Liver (tissue), 9 donors: ENCODE results near the gene PIEZO2. TPM values are rescaled to one million over a fixed set of nuclear protein-coding genes. Genes with fewer than 3 reads are reported as not detected.

ENCODE experiments used
- DNase-seq: peaks from one replicate; pipeline ENCODE4 v3.0.0-alpha.2; 2017; ENCODE audit warnings: low spot score
- H3K27ac ChIP-seq, 2 donors: one replicate each; pipeline ENCODE4 v1.7.0; 2013; ENCODE audit warnings: inconsistent platforms in 2 of 2, low read length in 2 of 2, control low read depth in 1 of 2, low read depth in 1 of 2, mild to moderate bottlenecking in 1 of 2
- H3K27me3 ChIP-seq, 4 donors: one replicate each; pipeline versions ENCODE4 v1.6.1 to v1.7.0; 2013; ENCODE audit warnings: low read length in 3 of 4, inconsistent platforms in 1 of 4, mild to moderate bottlenecking in 1 of 4, moderate library complexity in 1 of 4; ENCODE audit not compliant: control insufficient read depth in 4 of 4, insufficient read depth in 4 of 4
- H3K36me3 ChIP-seq, 4 donors: one replicate each; pipeline versions ENCODE4 v1.6.1 to v1.7.0; 2013; ENCODE audit warnings: low read length in 3 of 4, mild to moderate bottlenecking in 3 of 4, low read depth in 1 of 4, moderate library complexity in 1 of 4; ENCODE audit not compliant: control insufficient read depth in 4 of 4, insufficient read depth in 3 of 4
- H3K4me1 ChIP-seq, 4 donors: one replicate each; pipeline versions ENCODE4 v1.6.1 to v1.7.0; 2013; ENCODE audit warnings: low read length in 3 of 4, mild to moderate bottlenecking in 3 of 4, moderate library complexity in 1 of 4; ENCODE audit not compliant: control insufficient read depth in 4 of 4, insufficient read depth in 4 of 4
- H3K4me3 ChIP-seq, 3 donors: one replicate each; pipeline versions ENCODE4 v1.6.1 to v1.7.0; 2013; ENCODE audit warnings: low read length in 3 of 3, control low read depth in 1 of 3, low read depth in 1 of 3, mild to moderate bottlenecking in 1 of 3
- H3K9ac ChIP-seq, 2 donors: one replicate each; pipeline ENCODE4 v1.7.0; 2013; ENCODE audit warnings: low read length in 2 of 2, mild to moderate bottlenecking in 2 of 2, moderate library complexity in 2 of 2, control low read depth in 1 of 2, low read depth in 1 of 2
- H3K9me3 ChIP-seq, 4 donors: one replicate each; pipeline versions ENCODE4 v1.6.1 to v1.7.0; 2013; ENCODE audit warnings: low read length in 3 of 4; ENCODE audit not compliant: control insufficient read depth in 4 of 4
- ATF3 ChIP-seq: IDR thresholded peaks from 2 replicates; pipeline ENCODE4 v1.6.1; 2016; ENCODE audit warnings: antibody characterized with exemption
- CTCF ChIP-seq: fragments of 150-350 bp; IDR thresholded peaks from 2 replicates; pipeline ENCODE4 v1.5.1; 2017; ENCODE audit warnings: improper control_type of control experiment, low read depth, low read length; ENCODE audit not compliant: missing input control
- EGR1 ChIP-seq, 2 donors: IDR thresholded peaks; 2 replicates each; pipeline ENCODE4 v1.6.1; 2016 to 2018; ENCODE audit warnings: antibody characterized with exemption in 2 of 2, low read depth in 2 of 2
- GABPA ChIP-seq, 2 donors: IDR thresholded peaks in 1 of 2; conservative IDR thresholded peaks in 1 of 2; 2 replicates each; pipeline ENCODE4 v1.6.1; 2016; ENCODE audit warnings: antibody characterized with exemption in 2 of 2, mild to moderate bottlenecking in 1 of 2, moderate library complexity in 1 of 2
- JUND ChIP-seq, 2 donors: IDR thresholded peaks; 2 replicates each; pipeline ENCODE4 v1.6.1; 2016; ENCODE audit warnings: antibody characterized with exemption in 2 of 2
- RAD21 ChIP-seq, 2 donors: IDR thresholded peaks; 2 replicates each; pipeline ENCODE4 v1.6.1; 2016; ENCODE audit warnings: antibody characterized with exemption in 2 of 2, mild to moderate bottlenecking in 2 of 2
- REST ChIP-seq: IDR thresholded peaks from 2 replicates; pipeline ENCODE4 v1.6.1; 2016; ENCODE audit warnings: antibody characterized with exemption, mild to moderate bottlenecking
- SP1 ChIP-seq: IDR thresholded peaks from 2 replicates; pipeline ENCODE4 v1.6.1; 2018; ENCODE audit warnings: antibody characterized with exemption, mild to moderate bottlenecking
- TAF1 ChIP-seq: conservative IDR thresholded peaks from 2 replicates; pipeline ENCODE4 v1.6.1; 2016; ENCODE audit warnings: antibody characterized with exemption, mild to moderate bottlenecking
- ZBTB33 ChIP-seq: IDR thresholded peaks from 2 replicates; pipeline ENCODE4 v1.6.1; 2016; ENCODE audit warnings: antibody characterized with exemption
- WGBS: extraction: QIAGEN DNeasy Blood & Tissue Kit; methylation state at CpG from one replicate; pipeline ENCODE4 v1.1.7; 2013; 5-methylcytosine and 5-hydroxymethylcytosine counted together
- polyA plus RNA-seq, 2 donors: library from polyadenylated mRNA; stranded (reverse) in 1 of 2; unstranded in 1 of 2; fragments of 200-250 nt in 1 of 2; fragments of >200 nt in 1 of 2; fragmentation: Nextera tagmentation in 1 of 2; extraction: Ambion mirVana in 1 of 2; gene quantifications; one replicate each; pipeline versions ENCODE4 v1.2.1 to v1.2.3, GENCODE V29; 2013 to 2015
- total RNA-seq, 2 donors: library from RNA; depleted of rRNA; stranded (reverse); fragments of >200 nt; gene quantifications; one replicate each; pipeline ENCODE4 v1.2.3, GENCODE V29; 2014
- donor health status: healthy.
- donor health status: healthy.
- donor health status: healthy.
- donor health status: healthy.
- donor health status: healthy.

Gene PIEZO2
- total and polyA plus RNA-seq, 4 donors = 1.1 to 12.3 (median 4.8) TPM

GRCh38 chr18:10759241-10759640 is 390.1 kb downstream of the PIEZO2 start:
- no peaks in the 10 kb centered on the region for H3K4me1 ChIP-seq
- WGBS = 84% methylated on average over 7 of the region's 7 CpGs
- H3K27ac ChIP-seq = no peak overlapping the region
- TF ChIP-seq EGR1 (IDR thresholded peaks at IDR 0.05; ENCODE audit: low read depth in 2 of 2) (no peak), JUND (IDR thresholded peaks at IDR 0.05) (no peak), GABPA (IDR thresholded peaks at IDR 0.05 in 1 of 2, conservative IDR thresholded peaks at IDR 0.05 in 1 of 2) (no peak), ZBTB33 (no peak), ATF3 (no peak), REST (no peak), TAF1 (no peak)
- no peaks in the 10 kb centered on the region for H3K9me3 ChIP-seq
- no peaks in the 10 kb centered on the region for H3K27me3 ChIP-seq
- H3K36me3 ChIP-seq = peaks cover 0 to 55% (median 16%) of the 10 kb centered on the region in 4 donors
- DNase-seq = no peak
- no peak overlapping the region for H3K4me3 ChIP-seq
- no peak overlapping the region for H3K9ac ChIP-seq

GRCh38 chr18:10757946-10758345 is 391.4 kb downstream of the PIEZO2 start:
- H3K9me3 ChIP-seq = no peaks in the 10 kb centered on the region
- no peak overlapping the region for H3K27ac ChIP-seq
- no peaks in the 10 kb centered on the region for H3K27me3 ChIP-seq
- H3K36me3 ChIP-seq = peaks cover 3 to 55% (median 18%) of the 10 kb centered on the region in 4 donors
- H3K4me1 ChIP-seq = no peaks in the 10 kb centered on the region
- no peak for TF ChIP-seq SP1
- TF ChIP-seq GABPA (IDR thresholded peaks at IDR 0.05 in 1 of 2, conservative IDR thresholded peaks at IDR 0.05 in 1 of 2) = no peak
- TF ChIP-seq ATF3 = no peak
- no peak for TF ChIP-seq CTCF
- no peak for TF ChIP-seq RAD21 (IDR thresholded peaks at IDR 0.05)
- no peak overlapping the region for H3K4me3 ChIP-seq
- H3K9ac ChIP-seq = no peak overlapping the region
- 92% methylated on average over 6 of the region's 6 CpGs for WGBS
- no peak for DNase-seq
